Keratinocyte (primary cell): ENCODE results near the gene FLNB.

ENCODE experiments used
- CTCF ChIP-seq, 3 experiments: IDR thresholded peaks in 1 of 3; conservative IDR thresholded peaks in 1 of 3; optimal IDR thresholded peaks in 1 of 3; 2 replicates in 2 of 3; 3 replicates in 1 of 3; pipeline versions ENCODE3 to v1.5.1; 2011; ENCODE audit warnings: low read length in 3 of 3, mild to moderate bottlenecking in 3 of 3, moderate library complexity in 2 of 3, control low read depth in 1 of 3, inconsistent platforms in 1 of 3; ENCODE audit not compliant: insufficient read depth in 2 of 3; ENCODE audit errors: extremely low read depth in 1 of 3
- EZH2 ChIP-seq: IDR thresholded peaks from one replicate; pipeline ENCODE4 v1.6.1; 2012; ENCODE audit warnings: inconsistent platforms, mild to moderate bottlenecking, low read length, moderate library complexity

- TF ChIP-seq CTCF (optimal IDR thresholded peaks at IDR 0.05 in 1 of 3, IDR thresholded peaks at IDR 0.05 in 1 of 3, conservative IDR thresholded peaks at IDR 0.05 in 1 of 3; ENCODE audit: extremely low read depth in 1 of 3, insufficient read depth in 2 of 3, low read length in 3 of 3), result no peak
- no peak for TF ChIP-seq EZH2
Observed at GRCh38 chr3:58121183-58121582, 113.0 kb downstream of the FLNB start.
